Measurements from ENCODE around the gene DOCK3. TPM values are rescaled to one million over a fixed set of nuclear protein-coding genes. Genes with fewer than 3 reads are reported as not detected.

Gene DOCK3
- total RNA-seq, 1 donor from 2014 or later, result 21.0 TPM

DNA sequence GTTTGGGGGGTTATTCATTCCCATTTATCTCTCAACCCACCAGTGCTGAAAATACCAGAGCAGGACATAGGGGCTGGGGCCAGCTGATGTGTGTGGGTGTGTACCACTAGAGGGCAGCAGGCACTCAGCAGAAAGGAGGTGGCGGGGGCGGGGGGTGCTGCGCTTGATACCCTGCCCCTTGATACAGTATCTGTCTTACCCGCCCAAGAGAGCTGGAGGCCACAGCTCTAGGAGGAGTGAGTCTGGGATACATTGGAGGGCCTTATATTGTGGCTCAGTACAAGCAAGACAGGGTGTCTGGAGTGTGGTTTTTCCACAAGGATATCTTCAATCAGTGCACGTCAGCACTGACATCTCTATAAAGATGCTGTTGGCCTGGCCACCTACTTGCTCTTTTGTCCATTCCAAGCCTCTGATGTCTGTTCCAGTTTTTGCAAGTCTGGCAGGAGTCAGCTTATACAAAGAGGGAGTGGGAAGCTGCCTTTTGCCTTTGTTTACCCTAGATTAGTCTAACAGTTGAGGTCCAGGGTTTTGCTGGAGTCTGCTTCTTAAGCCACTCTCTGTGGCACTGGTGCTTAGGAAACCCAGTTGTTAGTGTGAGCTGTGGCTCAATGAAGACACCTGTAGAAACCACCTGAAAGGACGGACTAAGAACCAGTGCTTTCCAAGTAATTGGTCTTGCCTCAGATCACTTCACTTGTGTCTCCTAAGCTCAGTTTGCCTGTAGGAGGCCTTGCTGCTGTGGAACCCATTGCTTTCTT, 714.9 kb downstream of the DOCK3 start:
- Mint-ChIP-seq H3K27ac (peak overlapping the region; percentile 95), H3K4me3 (peak overlapping the region; percentile 8), H3K9me3 (no peaks in the 10 kb centered on the region), H3K36me3 (peaks cover 18% of the 10 kb centered on the region), H3K27me3 (ENCODE audit: low read depth) (no peaks in the 10 kb centered on the region), H3K4me1 (peaks cover 65% of the 10 kb centered on the region)
- DNase-seq (ENCODE audit: low spot score in 2 of 2, unreplicated experiment in 2 of 2), result peak in 1 of 2 experiments; percentile 52
- TF ChIP-seq, protein P1, sequence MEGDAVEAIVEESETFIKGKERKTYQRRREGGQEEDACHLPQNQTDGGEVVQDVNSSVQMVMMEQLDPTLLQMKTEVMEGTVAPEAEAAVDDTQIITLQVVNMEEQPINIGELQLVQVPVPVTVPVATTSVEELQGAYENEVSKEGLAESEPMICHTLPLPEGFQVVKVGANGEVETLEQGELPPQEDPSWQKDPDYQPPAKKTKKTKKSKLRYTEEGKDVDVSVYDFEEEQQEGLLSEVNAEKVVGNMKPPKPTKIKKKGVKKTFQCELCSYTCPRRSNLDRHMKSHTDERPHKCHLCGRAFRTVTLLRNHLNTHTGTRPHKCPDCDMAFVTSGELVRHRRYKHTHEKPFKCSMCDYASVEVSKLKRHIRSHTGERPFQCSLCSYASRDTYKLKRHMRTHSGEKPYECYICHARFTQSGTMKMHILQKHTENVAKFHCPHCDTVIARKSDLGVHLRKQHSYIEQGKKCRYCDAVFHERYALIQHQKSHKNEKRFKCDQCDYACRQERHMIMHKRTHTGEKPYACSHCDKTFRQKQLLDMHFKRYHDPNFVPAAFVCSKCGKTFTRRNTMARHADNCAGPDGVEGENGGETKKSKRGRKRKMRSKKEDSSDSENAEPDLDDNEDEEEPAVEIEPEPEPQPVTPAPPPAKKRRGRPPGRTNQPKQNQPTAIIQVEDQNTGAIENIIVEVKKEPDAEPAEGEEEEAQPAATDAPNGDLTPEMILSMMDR (IDR thresholded peaks at IDR 0.05; ENCODE audit: unreplicated experiment), result peak; percentile 64

DNA sequence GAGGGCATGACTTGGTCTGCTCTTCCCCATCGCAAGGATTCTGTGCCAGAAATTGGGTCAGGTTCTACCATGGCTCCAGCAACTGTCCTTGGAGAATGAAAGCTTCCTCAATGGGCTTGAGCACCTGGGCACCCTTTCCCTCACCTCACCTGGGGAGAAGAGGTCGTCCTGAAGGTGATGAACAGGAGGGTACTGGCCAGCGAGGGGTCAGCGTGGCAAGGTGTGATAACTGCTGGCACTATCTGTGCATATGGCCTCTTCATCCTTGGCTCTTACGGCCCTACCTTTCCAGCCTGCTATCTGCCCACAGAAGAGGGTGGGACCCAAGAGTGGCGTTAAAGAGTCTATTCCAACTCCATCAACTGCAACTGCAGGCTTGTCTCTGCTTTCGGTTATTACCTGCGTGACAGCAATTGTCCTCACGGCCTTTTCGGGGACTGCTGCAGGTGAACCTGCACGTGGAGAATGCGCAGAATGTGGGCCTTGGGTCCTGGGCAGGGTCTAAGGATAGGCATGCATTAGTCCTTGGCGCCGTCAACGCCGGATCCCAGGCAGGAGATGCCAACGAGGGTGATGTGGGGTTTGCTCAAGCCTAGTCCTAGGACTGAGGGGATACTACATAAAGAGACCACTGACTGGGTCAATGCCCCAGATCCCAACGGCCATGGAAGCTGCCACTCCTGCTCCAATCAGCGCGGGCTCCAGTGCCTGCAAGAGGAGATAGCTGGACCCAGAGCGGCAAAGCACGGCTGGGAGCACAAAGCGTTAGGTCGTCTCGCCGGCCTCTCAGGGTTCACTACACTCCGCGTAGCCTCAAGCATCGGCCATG, 715.7 kb downstream of the DOCK3 start:
- H3K4me1 Mint-ChIP-seq, result peaks cover 71% of the 10 kb centered on the region
- H3K27ac Mint-ChIP-seq, result peak overlapping the region; percentile 83
- no peak for DNase-seq (ENCODE audit: low spot score in 2 of 2, unreplicated experiment in 2 of 2)
- no peaks in the 10 kb centered on the region for H3K9me3 Mint-ChIP-seq
- H3K36me3 Mint-ChIP-seq, result peaks cover 24% of the 10 kb centered on the region
- H3K27me3 Mint-ChIP-seq (ENCODE audit: low read depth), result no peaks in the 10 kb centered on the region
- H3K4me3 Mint-ChIP-seq, result peak overlapping the region; percentile 63
- TF ChIP-seq, protein P1 (IDR thresholded peaks at IDR 0.05; ENCODE audit: unreplicated experiment), result no peak

DNA sequence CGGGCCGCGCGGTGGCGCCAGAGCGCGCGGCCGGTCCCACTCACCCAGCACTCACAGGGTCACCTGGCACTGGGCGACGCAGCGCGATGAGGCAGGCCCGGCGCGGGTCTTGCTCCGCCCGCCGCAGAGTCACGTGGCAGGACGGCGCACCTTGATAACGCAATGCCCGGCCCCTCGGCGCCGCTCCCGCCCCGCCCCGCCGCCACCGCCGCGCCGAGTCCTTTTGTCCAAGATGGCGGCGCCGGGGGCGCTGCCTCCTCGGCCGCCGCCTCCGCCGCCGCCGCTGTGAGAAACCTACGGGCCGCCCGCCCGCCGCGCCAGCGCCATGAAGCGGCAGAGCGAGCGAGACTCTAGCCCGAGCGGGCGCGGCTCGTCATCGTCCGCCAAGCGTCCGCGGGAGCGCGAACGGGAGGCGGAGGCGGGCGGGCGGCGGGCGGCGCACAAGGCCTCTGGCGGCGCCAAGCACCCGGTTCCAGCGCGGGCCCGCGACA, 716.4 kb downstream of the DOCK3 start, which contains the start of gene RBM15B:
RBM15B (plus strand) TSS at position 211 of the 491 bp plus-strand sequence; CDS start at position 326, 115 bp downstream.
- Mint-ChIP-seq H3K4me3 (peak within 1 kb of the TSS; percentile 78), H3K27ac (peak within 1 kb of the TSS; percentile 94), H3K27me3 (ENCODE audit: low read depth) (no peaks in the 10 kb centered on the region), H3K9me3 (no peaks in the 10 kb centered on the region), H3K36me3 (peaks cover 25% of the 10 kb centered on the region), H3K4me1 (peaks cover 65% of the 10 kb centered on the region)
- TF ChIP-seq, protein P1 (IDR thresholded peaks at IDR 0.05; ENCODE audit: unreplicated experiment), result peak; percentile 68
- peak; percentile 95 to 98 for DNase-seq (ENCODE audit: low spot score in 2 of 2, unreplicated experiment in 2 of 2)

DNA sequence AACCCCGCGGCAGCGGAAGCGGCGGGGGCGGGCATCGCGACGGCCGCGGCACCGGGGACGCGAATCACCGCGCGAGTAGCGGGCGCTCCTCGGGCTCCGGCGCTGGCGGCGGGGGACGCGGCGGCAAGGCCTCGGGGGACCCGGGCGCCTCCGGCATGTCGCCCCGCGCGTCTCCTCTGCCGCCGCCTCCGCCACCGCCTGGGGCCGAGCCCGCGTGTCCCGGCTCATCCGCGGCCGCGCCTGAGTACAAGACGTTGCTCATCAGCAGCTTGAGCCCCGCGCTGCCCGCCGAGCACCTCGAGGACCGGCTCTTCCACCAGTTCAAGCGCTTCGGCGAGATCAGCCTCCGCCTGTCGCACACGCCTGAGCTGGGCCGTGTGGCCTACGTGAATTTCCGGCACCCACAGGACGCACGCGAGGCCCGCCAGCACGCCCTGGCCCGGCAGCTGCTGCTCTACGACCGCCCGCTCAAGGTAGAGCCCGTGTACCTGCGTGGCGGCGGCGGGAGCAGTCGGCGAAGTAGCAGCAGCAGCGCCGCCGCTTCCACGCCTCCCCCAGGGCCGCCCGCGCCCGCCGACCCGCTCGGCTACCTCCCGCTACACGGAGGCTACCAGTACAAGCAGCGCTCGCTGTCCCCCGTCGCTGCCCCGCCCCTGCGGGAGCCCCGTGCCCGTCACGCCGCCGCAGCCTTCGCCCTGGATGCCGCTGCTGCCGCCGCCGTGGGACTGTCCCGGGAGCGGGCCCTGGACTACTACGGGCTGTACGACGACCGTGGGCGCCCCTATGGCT, 717.0 kb downstream of the DOCK3 start:
- peak overlapping the region; percentile 78 for H3K4me3 Mint-ChIP-seq
- peaks cover 31% of the 10 kb centered on the region for H3K36me3 Mint-ChIP-seq
- DNase-seq (ENCODE audit: low spot score in 2 of 2, unreplicated experiment in 2 of 2), result peak in 1 of 2 experiments; percentile 53
- H3K4me1 Mint-ChIP-seq, result peaks cover 58% of the 10 kb centered on the region
- no peaks in the 10 kb centered on the region for H3K27me3 Mint-ChIP-seq (ENCODE audit: low read depth)
- TF ChIP-seq, protein P1 (IDR thresholded peaks at IDR 0.05; ENCODE audit: unreplicated experiment), result no peak
- H3K9me3 Mint-ChIP-seq, result no peaks in the 10 kb centered on the region
- peak overlapping the region; percentile 94 for H3K27ac Mint-ChIP-seq

All from mesothelial cell of epicardium (in vitro differentiated cells).